GM12878 (cell line): ENCODE data around the gene BARHL1. TPM values are rescaled to one million over a fixed set of nuclear protein-coding genes. Genes with fewer than 3 reads are reported as not detected.

Experiments used
- ATAC-seq: fragments of 200-7000 bp; cut with Tn5 transposase; 3 replicates; pipeline ENCODE4 v1.9.1; 2020; ENCODE audit warnings: mild to moderate bottlenecking, moderate library complexity
- BruUV-seq: library from RNA; stranded (reverse); fragments of 400-500 nt; replicated peaks from 2 replicates; lab custom pipeline; 2021; lab: Mats Ljungman, UMichigan
- CTCF ChIA-PET: fragments of 300-600 bp; sonication (Branson Sonifier 250); formaldehyde crosslinking; extraction: SDS; loops from one replicate; lab custom pipeline; 2021; ENCODE audit warnings: inconsistent platforms; lab: Yijun Ruan, JAX
- POLR2A ChIA-PET: fragments of 350-600 bp; formaldehyde crosslinking; extraction: SDS; loops from one replicate; lab custom pipeline; 2021; ENCODE audit warnings: inconsistent platforms; lab: Charles Lee
- RAD21 ChIA-PET: fragments of 300-600 bp; sonication (Branson Sonifier 250); formaldehyde crosslinking; loops from one replicate; lab custom pipeline; 2023; ENCODE audit warnings: antibody characterized with exemption; ENCODE audit not compliant: unreplicated experiment; lab: Charles Lee
- SMC1A ChIA-PET: fragments of 300-600 bp; sonication (Branson Sonifier 250); formaldehyde crosslinking; loops from one replicate; lab custom pipeline; 2023; ENCODE audit not compliant: unreplicated experiment, uncharacterized antibody; lab: Charles Lee
- DNase-seq: peaks from one replicate; pipeline ENCODE4 v3.0.0-alpha.2; 2011; ENCODE audit warnings: low read depth, low spot score
- FAIRE-seq: peaks from 3 replicates; lab custom pipeline; 2011; peaks lifted over from hg19 to GRCh38; lab: Jason Lieb, UNC
- H2AFZ ChIP-seq: 2 replicates; pipeline ENCODE4 v1.6.0; 2011; ENCODE audit warnings: low read depth, low read length, control low read depth; ENCODE audit not compliant: control insufficient read depth
- H3K27ac ChIP-seq: 2 replicates; pipeline ENCODE4 v1.5.1; 2011; ENCODE audit warnings: control low read depth; ENCODE audit not compliant: control insufficient read depth, insufficient read depth
- H3K27me3 ChIP-seq, 2 experiments: replicated peaks in 1 of 2; 2 replicates each; pipeline versions ENCODE4 v1.6.0 to v1.6.1; 2011; ENCODE audit warnings: low read length in 1 of 2; ENCODE audit not compliant: control insufficient read depth in 2 of 2, insufficient read depth in 2 of 2
- H3K36me3 ChIP-seq, 2 experiments: 2 replicates each; pipeline ENCODE4 v1.5.1; 2011; ENCODE audit warnings: low read length in 1 of 2; ENCODE audit not compliant: control insufficient read depth in 2 of 2, insufficient read depth in 2 of 2
- H3K4me1 ChIP-seq: 2 replicates; pipeline ENCODE4 v1.6.1; 2011; ENCODE audit warnings: mild to moderate bottlenecking, low read length, moderate library complexity, mixed read lengths; ENCODE audit not compliant: control insufficient read depth, insufficient read depth
- H3K4me2 ChIP-seq: 2 replicates; pipeline ENCODE4 v1.6.0; 2011; ENCODE audit warnings: control low read depth; ENCODE audit not compliant: control insufficient read depth, insufficient read depth
- H3K4me3 ChIP-seq: fragments of 200-600 bp; sonication (generic); 2 replicates; pipeline ENCODE4 v1.5.1; 2016
- H3K79me2 ChIP-seq: 2 replicates; pipeline ENCODE4 v1.6.0; 2011; ENCODE audit warnings: low read length; ENCODE audit not compliant: control insufficient read depth, insufficient read depth
- H3K9ac ChIP-seq: 2 replicates; pipeline ENCODE4 v1.8.0; 2011; ENCODE audit warnings: low read length, control low read depth, mixed read lengths; ENCODE audit not compliant: control insufficient read depth, insufficient read depth
- H3K9me3 ChIP-seq: replicated peaks from 3 replicates; pipeline ENCODE4 v1.5.1; 2011; ENCODE audit warnings: mild to moderate bottlenecking, low read length; ENCODE audit not compliant: control insufficient read depth, insufficient read depth
- H4K20me1 ChIP-seq: 2 replicates; pipeline ENCODE4 v1.6.0; 2011; ENCODE audit not compliant: control insufficient read depth, insufficient read depth
- BACH1 ChIP-seq: fragments of 450-650 bp; IDR thresholded peaks from 2 replicates; pipeline ENCODE4 v1.6.1; 2017; ENCODE audit warnings: mild to moderate bottlenecking, borderline replicate concordance
- HDAC2 ChIP-seq: fragments of 200-600 bp; sonication (generic); IDR thresholded peaks from 2 replicates; pipeline ENCODE4 v1.6.1; 2017
- JUNB ChIP-seq: IDR thresholded peaks from 2 replicates; pipeline ENCODE4 v1.6.1; 2016; ENCODE audit warnings: antibody characterized with exemption, mild to moderate bottlenecking
- JUND ChIP-seq: IDR thresholded peaks from 2 replicates; pipeline ENCODE4 v1.6.1; 2012; ENCODE audit warnings: low read depth, mild to moderate bottlenecking, low read length, improper control_type of control experiment, moderate library complexity
- MXI1 ChIP-seq: fragments of 150-350 bp; IDR thresholded peaks from 2 replicates; pipeline ENCODE4 v1.6.1; 2011; ENCODE audit warnings: low read depth, mild to moderate bottlenecking, inconsistent platforms, low read length, improper control_type of control experiment
- NBN ChIP-seq: fragments of 450-650 bp; IDR thresholded peaks from 2 replicates; pipeline ENCODE4 v1.6.1; 2016
- NFXL1 ChIP-seq: fragments of 450-650 bp; IDR thresholded peaks from 2 replicates; pipeline ENCODE4 v1.6.1; 2017; ENCODE audit warnings: antibody characterized with exemption, mild to moderate bottlenecking, borderline replicate concordance
- SUPT20H ChIP-seq: IDR thresholded peaks from 2 replicates; pipeline ENCODE4 v1.6.1; 2011; ENCODE audit warnings: low read depth, mild to moderate bottlenecking, low read length, moderate library complexity, borderline replicate concordance; ENCODE audit not compliant: control insufficient read depth
- SUZ12 ChIP-seq: fragments of 200-600 bp; sonication (generic); IDR thresholded peaks from one replicate; pipeline ENCODE4 v1.6.1; 2018; ENCODE audit warnings: antibody characterized with exemption, mild to moderate bottlenecking; ENCODE audit not compliant: unreplicated experiment
- TCF3 ChIP-seq: IDR thresholded peaks from 2 replicates; pipeline ENCODE4 v1.6.1; 2012; ENCODE audit warnings: low read depth, mild to moderate bottlenecking, low read length, borderline replicate concordance; ENCODE audit not compliant: insufficient read depth
- ZBED1 ChIP-seq: IDR thresholded peaks from 2 replicates; pipeline ENCODE4 v1.6.1; 2016; ENCODE audit warnings: borderline replicate concordance
- WGBS: methylation state at CpG from one replicate; pipeline ENCODE4 v1.1.6; 2016; ENCODE audit warnings: low lambda C conversion rate; ENCODE audit not compliant: insufficient replicate concordance, insufficient coverage; ENCODE audit errors: missing lambda C conversion rate; 5-methylcytosine and 5-hydroxymethylcytosine counted together
- in situ Hi-C: fragments of 300-500 bp; cut with MboI; formaldehyde crosslinking; loops from 9 replicates; pipeline ENCODE4 v1.14.3; 2018; ENCODE audit warnings: mixed read lengths
- intact Hi-C: fragments of 100-400 bp; cut with micrococcal nuclease; formaldehyde crosslinking; loops from one replicate; pipeline ENCODE4 v1.14.2; 2022; ENCODE audit not compliant: unreplicated experiment
- polyA plus RNA-seq, 11 experiments: library from polyadenylated mRNA; depleted of rRNA in 4 of 11; unstranded in 6 of 11; stranded (reverse) in 5 of 11; fragments of >200 nt; fragmentation: Nextera tagmentation in 4 of 11; fragmentation: Illumina TruSeq in 1 of 11; extraction: Ambion mirVana in 4 of 11; extraction: Trizol in 1 of 11; gene quantifications; 1 replicate in 1 of 11; 2 replicates in 10 of 11; pipeline versions ENCODE4 v1.2.1 to v1.2.3, GENCODE V29; 2011 to 2016; ENCODE audit warnings: inconsistent platforms in 2 of 11, missing spikeins in 2 of 11, low read depth in 1 of 11
- total RNA-seq, 4 experiments: library from RNA; depleted of rRNA in 3 of 4; stranded (reverse); fragments of >200 nt in 3 of 4; fragmentation: Illumina TruSeq in 1 of 4; extraction: Trizol in 1 of 4; gene quantifications; 2 replicates each; pipeline versions ENCODE4 v1.2.1 to v1.2.3, GENCODE V29; 2013 to 2021
- TF ChIP-seq, protein P1 (sequence below): fragments of 450-650 bp; IDR thresholded peaks from 2 replicates; pipeline ENCODE4 v1.6.1; 2018; ENCODE audit warnings: borderline replicate concordance, mild to moderate bottlenecking; ENCODE audit not compliant: partially characterized antibody
- TF ChIP-seq, protein P2 (sequence below): fragments of 450-650 bp; IDR thresholded peaks from 2 replicates; pipeline ENCODE4 v1.6.1; 2017; ENCODE audit warnings: borderline replicate concordance
- TF ChIP-seq, protein P3 (sequence below): IDR thresholded peaks from 2 replicates; pipeline ENCODE4 v1.6.1; 2012; ENCODE audit warnings: low read depth, low read length, improper control_type of control experiment
- TF ChIP-seq, protein P4 (sequence below): fragments of 450-650 bp; IDR thresholded peaks from 2 replicates; pipeline ENCODE4 v1.6.1; 2017; ENCODE audit warnings: low read depth, mild to moderate bottlenecking, moderate library complexity

BARHL1 gene
- total and polyA plus RNA-seq, 10 of the 15 experiments (the other 5 are each of a cell fraction or from before 2014, with no cell fraction given): not detected

DNA sequence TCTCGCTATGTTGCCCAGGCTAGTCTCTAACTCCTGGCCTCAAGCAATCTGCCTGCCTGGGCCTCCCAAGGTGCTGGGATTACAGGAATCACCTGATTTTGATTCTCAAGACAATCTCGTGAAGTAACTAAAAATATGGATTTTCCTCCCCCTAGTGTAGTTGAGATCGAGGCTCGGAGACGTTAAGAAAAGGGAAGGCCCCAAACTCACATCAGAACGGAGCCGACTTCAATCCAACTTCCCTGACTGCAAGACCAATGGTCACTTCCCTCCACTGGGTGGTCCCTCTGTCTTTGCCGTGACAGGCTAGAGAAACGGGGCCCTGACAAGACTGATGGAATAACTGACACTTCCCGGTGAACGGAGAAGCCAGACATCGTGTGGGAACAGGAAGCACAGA lies 28.3 kb downstream of the BARHL1 start:
- Histone ChIP-seq H3K27ac (no peak overlapping the region), H3K9me3 (no peaks in the 10 kb centered on the region), H3K27me3 (no peaks in the 10 kb centered on the region), H4K20me1 (no peaks in the 10 kb centered on the region), H2AFZ (no peak overlapping the region), H3K9ac (no peak overlapping the region), H3K36me3 (peaks cover 13 to 28% of the 10 kb centered on the region in 2 experiments; a peak in 3 of 4 replicates), H3K4me3 (no peak overlapping the region), H3K4me1 (no peaks in the 10 kb centered on the region), H3K4me2 (no peak overlapping the region), H3K79me2 (no peaks in the 10 kb centered on the region)
- in situ Hi-C loops (no loop called here), intact Hi-C loops (no loop called here)
- DNase-seq: no peak
- RAD21 ChIA-PET: no interaction called here
- POLR2A ChIA-PET: no interaction called here
- BruUV-seq: no TSS peak
- TF ChIP-seq HDAC2 (no peak), TCF3 (no peak), SUZ12 (no peak), ZBED1 (no peak), BACH1 (no peak), NBN (no peak), SUPT20H (no peak), MXI1 (no peak), JUND (no peak), JUNB (no peak), NFXL1 (no peak)
- TF ChIP-seq, protein P1, sequence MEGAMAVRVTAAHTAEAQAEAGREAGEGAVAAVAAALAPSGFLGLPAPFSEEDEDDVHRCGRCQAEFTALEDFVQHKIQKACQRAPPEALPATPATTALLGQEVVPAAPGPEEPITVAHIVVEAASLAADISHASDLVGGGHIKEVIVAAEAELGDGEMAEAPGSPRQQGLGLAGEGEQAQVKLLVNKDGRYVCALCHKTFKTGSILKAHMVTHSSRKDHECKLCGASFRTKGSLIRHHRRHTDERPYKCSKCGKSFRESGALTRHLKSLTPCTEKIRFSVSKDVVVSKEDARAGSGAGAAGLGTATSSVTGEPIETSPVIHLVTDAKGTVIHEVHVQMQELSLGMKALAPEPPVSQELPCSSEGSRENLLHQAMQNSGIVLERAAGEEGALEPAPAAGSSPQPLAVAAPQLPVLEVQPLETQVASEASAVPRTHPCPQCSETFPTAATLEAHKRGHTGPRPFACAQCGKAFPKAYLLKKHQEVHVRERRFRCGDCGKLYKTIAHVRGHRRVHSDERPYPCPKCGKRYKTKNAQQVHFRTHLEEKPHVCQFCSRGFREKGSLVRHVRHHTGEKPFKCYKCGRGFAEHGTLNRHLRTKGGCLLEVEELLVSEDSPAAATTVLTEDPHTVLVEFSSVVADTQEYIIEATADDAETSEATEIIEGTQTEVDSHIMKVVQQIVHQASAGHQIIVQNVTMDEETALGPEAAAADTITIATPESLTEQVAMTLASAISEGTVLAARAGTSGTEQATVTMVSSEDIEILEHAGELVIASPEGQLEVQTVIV: no peak
- TF ChIP-seq, protein P2, sequence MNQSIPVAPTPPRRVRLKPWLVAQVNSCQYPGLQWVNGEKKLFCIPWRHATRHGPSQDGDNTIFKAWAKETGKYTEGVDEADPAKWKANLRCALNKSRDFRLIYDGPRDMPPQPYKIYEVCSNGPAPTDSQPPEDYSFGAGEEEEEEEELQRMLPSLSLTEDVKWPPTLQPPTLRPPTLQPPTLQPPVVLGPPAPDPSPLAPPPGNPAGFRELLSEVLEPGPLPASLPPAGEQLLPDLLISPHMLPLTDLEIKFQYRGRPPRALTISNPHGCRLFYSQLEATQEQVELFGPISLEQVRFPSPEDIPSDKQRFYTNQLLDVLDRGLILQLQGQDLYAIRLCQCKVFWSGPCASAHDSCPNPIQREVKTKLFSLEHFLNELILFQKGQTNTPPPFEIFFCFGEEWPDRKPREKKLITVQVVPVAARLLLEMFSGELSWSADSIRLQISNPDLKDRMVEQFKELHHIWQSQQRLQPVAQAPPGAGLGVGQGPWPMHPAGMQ: no peak
- TF ChIP-seq, protein P3, sequence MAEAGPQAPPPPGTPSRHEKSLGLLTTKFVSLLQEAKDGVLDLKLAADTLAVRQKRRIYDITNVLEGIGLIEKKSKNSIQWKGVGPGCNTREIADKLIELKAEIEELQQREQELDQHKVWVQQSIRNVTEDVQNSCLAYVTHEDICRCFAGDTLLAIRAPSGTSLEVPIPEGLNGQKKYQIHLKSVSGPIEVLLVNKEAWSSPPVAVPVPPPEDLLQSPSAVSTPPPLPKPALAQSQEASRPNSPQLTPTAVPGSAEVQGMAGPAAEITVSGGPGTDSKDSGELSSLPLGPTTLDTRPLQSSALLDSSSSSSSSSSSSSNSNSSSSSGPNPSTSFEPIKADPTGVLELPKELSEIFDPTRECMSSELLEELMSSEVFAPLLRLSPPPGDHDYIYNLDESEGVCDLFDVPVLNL: no peak
- TF ChIP-seq, protein P4, sequence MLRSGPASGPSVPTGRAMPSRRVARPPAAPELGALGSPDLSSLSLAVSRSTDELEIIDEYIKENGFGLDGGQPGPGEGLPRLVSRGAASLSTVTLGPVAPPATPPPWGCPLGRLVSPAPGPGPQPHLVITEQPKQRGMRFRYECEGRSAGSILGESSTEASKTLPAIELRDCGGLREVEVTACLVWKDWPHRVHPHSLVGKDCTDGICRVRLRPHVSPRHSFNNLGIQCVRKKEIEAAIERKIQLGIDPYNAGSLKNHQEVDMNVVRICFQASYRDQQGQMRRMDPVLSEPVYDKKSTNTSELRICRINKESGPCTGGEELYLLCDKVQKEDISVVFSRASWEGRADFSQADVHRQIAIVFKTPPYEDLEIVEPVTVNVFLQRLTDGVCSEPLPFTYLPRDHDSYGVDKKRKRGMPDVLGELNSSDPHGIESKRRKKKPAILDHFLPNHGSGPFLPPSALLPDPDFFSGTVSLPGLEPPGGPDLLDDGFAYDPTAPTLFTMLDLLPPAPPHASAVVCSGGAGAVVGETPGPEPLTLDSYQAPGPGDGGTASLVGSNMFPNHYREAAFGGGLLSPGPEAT: no peak
- FAIRE-seq: no peak
- CTCF ChIA-PET: no interaction called here
- WGBS: 89% methylated on average over 12 of the region's 12 CpGs
- ATAC-seq: no peak
- SMC1A ChIA-PET: no interaction called here
